Sigmoid colon (tissue), 7 donors: ENCODE data around the gene SLC13A4. TPM values are rescaled to one million over a fixed set of nuclear protein-coding genes. Genes with fewer than 3 reads are reported as not detected.
"Not testable (repeated sequence)": the region's sequence is repeated elsewhere in the genome, so short reads cannot be mapped to it uniquely, and the experiment has no call there.

Source experiments
- DNase-seq: peaks from one replicate; pipeline ENCODE4 v3.0.0-alpha.2; 2019
- H3K27ac ChIP-seq, 4 donors: fragments of 200-600 bp; sonication (generic); one replicate each; pipeline ENCODE4 v1.5.1; 2016 to 2019; ENCODE audit warnings: mild to moderate bottlenecking in 1 of 4
- H3K27me3 ChIP-seq, 3 donors: fragments of 200-600 bp; sonication (generic); one replicate each; pipeline ENCODE4 v1.5.1; 2019; ENCODE audit warnings: mild to moderate bottlenecking in 1 of 3
- H3K36me3 ChIP-seq, 4 donors: fragments of 200-600 bp; sonication (generic); one replicate each; pipeline ENCODE4 v1.5.1; 2016 to 2019
- H3K4me1 ChIP-seq, 4 donors: fragments of 200-600 bp; sonication (generic); one replicate each; pipeline ENCODE4 v1.5.1; 2017 to 2019
- H3K4me3 ChIP-seq, 4 donors: fragments of 200-600 bp; sonication (generic); one replicate each; pipeline ENCODE4 v1.5.1; 2017 to 2019; ENCODE audit warnings: mild to moderate bottlenecking in 2 of 4, moderate library complexity in 1 of 4
- H3K9me3 ChIP-seq, 4 donors: fragments of 200-600 bp in 3 of 4; sonication (generic) in 3 of 4; one replicate each; pipeline versions ENCODE4 v1.5.1 to v1.6.1; 2013 to 2019
- CTCF ChIP-seq, 4 experiments: fragments of 450-650 bp in 3 of 4; fragments of 200-600 bp in 1 of 4; IDR thresholded peaks; one replicate each; pipeline ENCODE4 v1.5.1; 2016 to 2019; ENCODE audit warnings: antibody characterized with exemption in 4 of 4, mild to moderate bottlenecking in 3 of 4, moderate library complexity in 2 of 4
- EP300 ChIP-seq, 4 donors: sonication (generic); formaldehyde crosslinking; IDR thresholded peaks; one replicate each; pipeline ENCODE4 v1.6.1; 2017; ENCODE audit warnings: antibody characterized with exemption in 4 of 4
- POLR2A ChIP-seq, 2 donors: fragments of 450-650 bp; IDR thresholded peaks; one replicate each; pipeline ENCODE4 v1.6.1; 2016; ENCODE audit warnings: antibody characterized with exemption in 2 of 2, mild to moderate bottlenecking in 2 of 2, moderate library complexity in 2 of 2
- POLR2AphosphoS5 ChIP-seq, 4 donors: sonication (generic); formaldehyde crosslinking; IDR thresholded peaks; one replicate each; pipeline ENCODE4 v1.6.1; 2017; ENCODE audit warnings: antibody characterized with exemption in 4 of 4
- WGBS, 2 donors: extraction: QIAGEN DNeasy Blood & Tissue Kit; methylation state at CpG; one replicate each; pipeline ENCODE4 v1.1.7; 2013; 5-methylcytosine and 5-hydroxymethylcytosine counted together
- intact Hi-C: fragments of 100-400 bp; cut with DNase I; formaldehyde crosslinking; loops from one replicate; pipeline ENCODE4 v1.15.1; 2023
- polyA plus RNA-seq, 3 donors: library from polyadenylated mRNA; stranded (reverse); fragments of 200-250 nt; gene quantifications; one replicate each; pipeline ENCODE4 v1.2.3, GENCODE V29; 2013
- total RNA-seq, 4 donors: library from RNA; depleted of rRNA; stranded (reverse); fragments of >200 nt; gene quantifications; one replicate each; pipeline ENCODE4 v1.1.0, GENCODE V29; 2016
- donor health status: healthy with polysubstance abuse.
- donor health status: Bipolar disorder and iron deficiency.
- donor health status: healthy.

The SLC13A4 gene
- under 1 TPM in 1 of 4 donors, not detected in 3; 0.28 TPM for total RNA-seq
- under 1 TPM in 2 of 3 donors, not detected in 1; 0.12 to 0.60 TPM for polyA plus RNA-seq

GRCh38 chr7:135728136-135728669 lies at the start of gene SLC13A4:
TSS of gene SLC13A4 (minus strand) at chr7:135728186. CDS start at chr7:135727496, 690 bp downstream.
- no peaks in the 10 kb centered on the region for H3K9me3 ChIP-seq
- no peak for DNase-seq
- TF ChIP-seq POLR2A (IDR thresholded peaks at IDR 0.05) (no peak), CTCF (IDR thresholded peaks at IDR 0.05) (no peak)
- 82 to 87% methylated on average over 11 of the region's 11 CpGs for WGBS, 2 donors
- no peaks in the 10 kb centered on the region for H3K27me3 ChIP-seq
- H3K27ac ChIP-seq = no peak within 1 kb of the TSS
- peaks cover 0 to 18% (median 13%) of the 10 kb centered on the region in 4 donors for H3K4me1 ChIP-seq
- H3K36me3 ChIP-seq = no peaks in the 10 kb centered on the region
- H3K4me3 ChIP-seq = no peak within 1 kb of the TSS
- intact Hi-C loops = no loop called here

- H3K36me3 ChIP-seq, H3K4me1 ChIP-seq, intact Hi-C loops, DNase-seq, H3K27me3 ChIP-seq, H3K4me3 ChIP-seq, H3K9me3 ChIP-seq, H3K27ac ChIP-seq: not testable (repeated sequence)
- 81 to 88% methylated on average over 8 of the region's 8 CpGs for WGBS, 2 donors
Observed at GRCh38 chr7:135775915-135776314, 47.9 kb upstream of the SLC13A4 start.

DNA sequence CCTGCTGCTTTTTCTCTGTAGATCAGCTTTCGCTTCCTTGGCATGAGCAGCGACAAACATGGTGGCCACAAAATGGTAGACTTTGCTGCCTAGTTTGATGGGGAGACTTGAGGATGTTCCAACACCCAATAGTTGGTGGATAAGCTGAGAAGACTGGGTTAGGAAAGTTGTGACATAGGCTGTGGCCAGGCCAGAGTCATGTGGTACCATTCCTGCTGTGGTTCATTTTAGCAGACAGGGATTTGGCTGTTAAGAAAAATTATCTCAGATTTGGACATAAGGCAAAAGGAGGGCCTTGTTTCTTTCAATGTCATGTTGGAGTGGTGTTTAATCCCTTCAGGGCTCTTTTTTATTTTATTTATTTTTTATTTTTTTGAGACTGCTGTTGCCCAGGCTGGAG lies 47.2 kb upstream of the SLC13A4 start:
- Histone ChIP-seq H3K9me3 (peaks cover 0 to 5% (median 2%) of the 10 kb centered on the region in 4 donors), H3K36me3 (no peaks in the 10 kb centered on the region), H3K4me1 (peaks cover 0 to 10% (median 0%) of the 10 kb centered on the region in 4 donors), H3K4me3 (no peak overlapping the region), H3K27ac (peak overlapping the region in 1 of 4 donors; percentile 7), H3K27me3 (no peaks in the 10 kb centered on the region)
- no peak for DNase-seq
- intact Hi-C loops = no loop called here
- TF ChIP-seq CTCF (IDR thresholded peaks at IDR 0.05) (no peak), POLR2AphosphoS5 (IDR thresholded peaks at IDR 0.05) (peak in 3 of 4 donors; percentile 30 to 49 (median 38)), POLR2A (IDR thresholded peaks at IDR 0.05) (no peak)
- 98 to 99% methylated on average over 2 of the region's 2 CpGs for WGBS, 2 donors

DNA sequence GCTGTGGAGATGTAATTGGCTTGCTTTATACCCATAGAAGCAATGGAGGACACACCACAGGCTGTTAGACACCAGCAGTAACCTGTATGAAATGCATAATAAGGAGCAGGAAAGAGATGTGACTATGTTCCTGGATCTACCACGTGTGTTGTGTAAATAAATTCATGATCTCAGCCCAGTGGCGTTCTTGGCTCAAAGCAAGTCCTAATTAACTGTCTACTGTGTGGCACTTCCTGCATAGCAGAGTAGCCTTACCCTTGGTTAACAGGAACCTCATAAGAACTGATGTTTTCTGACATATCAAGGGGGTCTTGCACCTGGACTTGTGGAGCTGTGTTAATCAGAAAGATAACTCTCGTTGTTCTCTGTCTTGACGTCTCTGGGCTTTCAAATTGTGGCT lies 46.3 kb upstream of the SLC13A4 start:
- DNase-seq = no peak
- Histone ChIP-seq H3K27ac (no peak overlapping the region), H3K4me1 (peaks cover 0 to 10% (median 0%) of the 10 kb centered on the region in 4 donors), H3K27me3 (no peaks in the 10 kb centered on the region), H3K9me3 (peaks cover 0 to 5% (median 2%) of the 10 kb centered on the region in 4 donors), H3K4me3 (no peak overlapping the region), H3K36me3 (no peaks in the 10 kb centered on the region)
- no peak for TF ChIP-seq EP300 (IDR thresholded peaks at IDR 0.05)
- TF ChIP-seq POLR2AphosphoS5 (IDR thresholded peaks at IDR 0.05) = no peak
- TF ChIP-seq CTCF (IDR thresholded peaks at IDR 0.05) = no peak
- TF ChIP-seq POLR2A (IDR thresholded peaks at IDR 0.05) = no peak
- WGBS, 2 donors = 15 to 56% methylated on average over 4 of the region's 4 CpGs
- intact Hi-C loops = no loop called here

- TF ChIP-seq CTCF (IDR thresholded peaks at IDR 0.05) (no peak), POLR2A (IDR thresholded peaks at IDR 0.05) (no peak), EP300 (IDR thresholded peaks at IDR 0.05) (no peak), POLR2AphosphoS5 (IDR thresholded peaks at IDR 0.05) (no peak)
- DNase-seq = no peak
- H3K9me3 ChIP-seq = peaks cover 0 to 5% (median 2%) of the 10 kb centered on the region in 4 donors
- H3K4me3 ChIP-seq = no peak overlapping the region
- 16 to 54% methylated on average over 5 of the region's 5 CpGs for WGBS, 2 donors
- no peak overlapping the region for H3K27ac ChIP-seq
- H3K27me3 ChIP-seq = no peaks in the 10 kb centered on the region
- intact Hi-C loops = no loop called here
- peaks cover 0 to 10% (median 0%) of the 10 kb centered on the region in 4 donors for H3K4me1 ChIP-seq
- H3K36me3 ChIP-seq = no peaks in the 10 kb centered on the region
Observed at GRCh38 chr7:135773464-135773863, 45.5 kb upstream of the SLC13A4 start.
